OCI-LY7 (cell line): ENCODE data around the gene ITIH4. TPM values are rescaled to one million over a fixed set of nuclear protein-coding genes. Genes with fewer than 3 reads are reported as not detected.

Source experiments
- BruUV-seq: library from RNA; stranded (reverse); fragments of 400-500 nt; replicated peaks from 2 replicates; lab custom pipeline; 2021; lab: Mats Ljungman, UMichigan
- CTCF ChIA-PET: fragments of 300-600 bp; sonication (Branson Sonifier 250); formaldehyde crosslinking; loops from one replicate; lab custom pipeline; 2022; ENCODE audit warnings: antibody characterized with exemption; ENCODE audit not compliant: unreplicated experiment; lab: Charles Lee
- POLR2A ChIA-PET: fragments of 300-600 bp; sonication (Branson Sonifier 250); formaldehyde crosslinking; loops from one replicate; lab custom pipeline; 2022; ENCODE audit warnings: antibody characterized with exemption; lab: Charles Lee
- DNase-seq: peaks from one replicate; pipeline ENCODE4 v3.0.0-alpha.2; 2015; ENCODE audit warnings: low spot score
- H2AFZ ChIP-seq: fragments of 200-600 bp; sonication (generic), shearing (Covaris generic); 2 replicates; pipeline ENCODE4 v1.6.1; 2014; ENCODE audit warnings: mild to moderate bottlenecking, antibody characterized with exemption, low read length, moderate library complexity
- H3K27ac ChIP-seq: fragments of 200-600 bp; sonication (generic); 2 replicates; pipeline ENCODE4 v1.5.1; 2014; ENCODE audit warnings: mixed run types, low read depth, mild to moderate bottlenecking, moderate library complexity, low read length, inconsistent platforms; ENCODE audit not compliant: poor library complexity, severe bottlenecking
- H3K36me3 ChIP-seq: fragments of 200-600 bp; sonication (generic); 2 replicates; pipeline ENCODE4 v1.6.1; 2014; ENCODE audit warnings: mild to moderate bottlenecking, antibody characterized with exemption, low read length, moderate library complexity, mixed read lengths; ENCODE audit not compliant: insufficient read depth
- H3K4me1 ChIP-seq: fragments of 200-600 bp; sonication (generic); 2 replicates; pipeline ENCODE4 v1.5.1; 2014; ENCODE audit warnings: mild to moderate bottlenecking, low read length; ENCODE audit not compliant: insufficient read depth, poor library complexity, severe bottlenecking
- H3K4me2 ChIP-seq: fragments of 200-600 bp; sonication (generic); 2 replicates; pipeline ENCODE4 v1.6.1; 2014; ENCODE audit warnings: mild to moderate bottlenecking, low read length
- H3K4me3 ChIP-seq: fragments of 200-600 bp; sonication (generic); 2 replicates; pipeline ENCODE4 v1.5.1; 2014; ENCODE audit warnings: mild to moderate bottlenecking, low read depth, low read length; ENCODE audit not compliant: poor library complexity, severe bottlenecking
- H3K79me2 ChIP-seq: fragments of 200-600 bp; sonication (generic); 2 replicates; pipeline ENCODE4 v1.6.1; 2016; ENCODE audit warnings: low read depth, mild to moderate bottlenecking, low read length, moderate library complexity, mixed read lengths; ENCODE audit not compliant: insufficient read depth
- H3K9me2 ChIP-seq: fragments of 200-600 bp; sonication (generic); 2 replicates; pipeline ENCODE4 v1.6.1; 2016; ENCODE audit warnings: mild to moderate bottlenecking, low read length, mixed read lengths; ENCODE audit not compliant: insufficient read depth
- H3K9me3 ChIP-seq: fragments of 200-600 bp; sonication (generic); 2 replicates; pipeline ENCODE4 v1.6.1; 2014; ENCODE audit warnings: mild to moderate bottlenecking, mixed run types, low read length, mixed read lengths
- H4K20me1 ChIP-seq: fragments of 200-600 bp; sonication (generic); 2 replicates; pipeline ENCODE4 v1.6.1; 2014; ENCODE audit warnings: mild to moderate bottlenecking, antibody characterized with exemption, low read length, moderate library complexity, mixed read lengths; ENCODE audit not compliant: insufficient read depth
- CTCF ChIP-seq: fragments of 200-600 bp; sonication (generic); conservative IDR thresholded peaks from 2 replicates; pipeline ENCODE4 v1.5.1; 2014; ENCODE audit warnings: mild to moderate bottlenecking, antibody characterized with exemption, low read length, moderate library complexity, mixed read lengths
- EZH2phosphoT487 ChIP-seq: fragments of 200-600 bp; sonication (generic); IDR thresholded peaks from 2 replicates; pipeline ENCODE4 v1.6.1; 2018; ENCODE audit warnings: low read depth, borderline replicate concordance, mild to moderate bottlenecking, mixed run types, antibody characterized with exemption, low read length, moderate library complexity, mixed read lengths
- intact Hi-C: fragments of 100-400 bp; cut with micrococcal nuclease; formaldehyde crosslinking; loops from one replicate; pipeline ENCODE4 v1.10.0; 2022; ENCODE audit not compliant: unreplicated experiment
- total RNA-seq, 2 experiments: library from RNA; depleted of rRNA in 1 of 2; stranded (reverse); fragments of >200 nt in 1 of 2; shearing (Covaris generic) in 1 of 2; gene quantifications; 2 replicates each; pipeline ENCODE4 v1.2.3, GENCODE V29; 2014 to 2022

ITIH4 gene
- total RNA-seq, 2 experiments from 2014 or later = 2.1 to 2.2 TPM

GRCh38 chr3:52831500-52832301, 1.2 kb upstream of the ITIH4 start:
- Histone ChIP-seq H3K9me3 (no peaks in the 10 kb centered on the region), H3K36me3 (no peaks in the 10 kb centered on the region), H3K4me1 (no peaks in the 10 kb centered on the region), H3K4me3 (no peak overlapping the region), H3K79me2 (no peaks in the 10 kb centered on the region), H4K20me1 (no peaks in the 10 kb centered on the region), H3K9me2 (no peaks in the 10 kb centered on the region), H3K27ac (no peak overlapping the region), H2AFZ (no peak overlapping the region), H3K4me2 (no peak overlapping the region)
- BruUV-seq = no TSS peak
- CTCF ChIA-PET = no interaction called here
- TF ChIP-seq CTCF = no peak
- no peak for TF ChIP-seq EZH2phosphoT487
- intact Hi-C loops = no loop called here
- POLR2A ChIA-PET = no interaction called here
- DNase-seq = no peak

- DNase-seq = no peak
- Histone ChIP-seq H3K4me2 (no peak overlapping the region), H3K4me3 (no peak overlapping the region), H2AFZ (no peak overlapping the region), H3K9me2 (no peaks in the 10 kb centered on the region), H3K79me2 (no peaks in the 10 kb centered on the region), H3K27ac (no peak overlapping the region), H4K20me1 (no peaks in the 10 kb centered on the region), H3K9me3 (no peaks in the 10 kb centered on the region), H3K4me1 (no peaks in the 10 kb centered on the region), H3K36me3 (no peaks in the 10 kb centered on the region)
- no TSS peak for BruUV-seq
- intact Hi-C loops = no loop called here
- POLR2A ChIA-PET = no interaction called here
- CTCF ChIA-PET = no interaction called here
- TF ChIP-seq CTCF = no peak
- TF ChIP-seq EZH2phosphoT487 = no peak
Measured at GRCh38 chr3:52829906-52830463, 487 bp downstream of the ITIH4 start.

- ChIA-PET CTCF (no interaction called here), POLR2A (no interaction called here)
- BruUV-seq = no TSS peak
- TF ChIP-seq EZH2phosphoT487 = no peak
- TF ChIP-seq CTCF = no peak
- intact Hi-C loops = no loop called here
- Histone ChIP-seq H3K4me3 (no peak overlapping the region), H3K27ac (no peak overlapping the region), H2AFZ (no peak overlapping the region), H4K20me1 (no peaks in the 10 kb centered on the region), H3K9me3 (no peaks in the 10 kb centered on the region), H3K4me1 (no peaks in the 10 kb centered on the region), H3K36me3 (no peaks in the 10 kb centered on the region), H3K9me2 (no peaks in the 10 kb centered on the region), H3K4me2 (no peak overlapping the region), H3K79me2 (no peaks in the 10 kb centered on the region)
- no peak for DNase-seq
Measured at GRCh38 chr3:52829482-52829881, 990 bp downstream of the ITIH4 start.
